Liver (tissue), 3 donors: ENCODE measurements around the gene PTRH2.

Source experiments
- RAD21 ChIP-seq, 2 donors: IDR thresholded peaks; 2 replicates each; pipeline ENCODE4 v1.6.1; 2016; ENCODE audit warnings: antibody characterized with exemption in 2 of 2, mild to moderate bottlenecking in 2 of 2
- TAF1 ChIP-seq: conservative IDR thresholded peaks from 2 replicates; pipeline ENCODE4 v1.6.1; 2016; ENCODE audit warnings: antibody characterized with exemption, mild to moderate bottlenecking
- TF ChIP-seq, protein P1 (sequence below): fragments of 150-350 bp; IDR thresholded peaks from 2 replicates; pipeline ENCODE4 v1.5.1; 2017; ENCODE audit warnings: improper control_type of control experiment, low read depth, low read length; ENCODE audit not compliant: missing input control
- TF ChIP-seq, protein P2 (sequence below): IDR thresholded peaks from 2 replicates; pipeline ENCODE4 v1.6.1; 2016; ENCODE audit warnings: antibody characterized with exemption
- donor health status: healthy.
- donor health status: healthy.

GRCh38 chr17:59712862-59713261 is 5.6 kb upstream of the PTRH2 start:
- TF ChIP-seq TAF1 (no peak), RAD21 (IDR thresholded peaks at IDR 0.05) (no peak)
- TF ChIP-seq, protein P1, sequence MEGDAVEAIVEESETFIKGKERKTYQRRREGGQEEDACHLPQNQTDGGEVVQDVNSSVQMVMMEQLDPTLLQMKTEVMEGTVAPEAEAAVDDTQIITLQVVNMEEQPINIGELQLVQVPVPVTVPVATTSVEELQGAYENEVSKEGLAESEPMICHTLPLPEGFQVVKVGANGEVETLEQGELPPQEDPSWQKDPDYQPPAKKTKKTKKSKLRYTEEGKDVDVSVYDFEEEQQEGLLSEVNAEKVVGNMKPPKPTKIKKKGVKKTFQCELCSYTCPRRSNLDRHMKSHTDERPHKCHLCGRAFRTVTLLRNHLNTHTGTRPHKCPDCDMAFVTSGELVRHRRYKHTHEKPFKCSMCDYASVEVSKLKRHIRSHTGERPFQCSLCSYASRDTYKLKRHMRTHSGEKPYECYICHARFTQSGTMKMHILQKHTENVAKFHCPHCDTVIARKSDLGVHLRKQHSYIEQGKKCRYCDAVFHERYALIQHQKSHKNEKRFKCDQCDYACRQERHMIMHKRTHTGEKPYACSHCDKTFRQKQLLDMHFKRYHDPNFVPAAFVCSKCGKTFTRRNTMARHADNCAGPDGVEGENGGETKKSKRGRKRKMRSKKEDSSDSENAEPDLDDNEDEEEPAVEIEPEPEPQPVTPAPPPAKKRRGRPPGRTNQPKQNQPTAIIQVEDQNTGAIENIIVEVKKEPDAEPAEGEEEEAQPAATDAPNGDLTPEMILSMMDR = no peak
- TF ChIP-seq, protein P2, sequence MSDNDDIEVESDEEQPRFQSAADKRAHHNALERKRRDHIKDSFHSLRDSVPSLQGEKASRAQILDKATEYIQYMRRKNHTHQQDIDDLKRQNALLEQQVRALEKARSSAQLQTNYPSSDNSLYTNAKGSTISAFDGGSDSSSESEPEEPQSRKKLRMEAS = no peak
